Tongue (tissue), 2 donors: ENCODE measurements around the gene KATNB1. TPM values are rescaled to one million over a fixed set of nuclear protein-coding genes. Genes with fewer than 3 reads are reported as not detected.
"Not testable (repeated sequence)": the region's sequence is repeated elsewhere in the genome, so short reads cannot be mapped to it uniquely, and the experiment has no call there.

Experiments
- DNase-seq: peaks from one replicate; pipeline ENCODE4 v3.0.0-alpha.2; 2015
- total RNA-seq: library from RNA; depleted of rRNA; stranded (reverse); fragments of >200 nt; gene quantifications from one replicate; pipeline ENCODE4 v1.2.3, GENCODE V29; 2014

KATNB1 gene
- total RNA-seq, 1 donor from 2014 or later: 27.6 TPM

- DNase-seq: no peak
These were observed 10.2 kb downstream of the KATNB1 start for GRCh38 chr16:57745768-57746167.

- DNase-seq: not testable (repeated sequence)
These were observed 10.7 kb downstream of the KATNB1 start for GRCh38 chr16:57746316-57746715.

- no peak for DNase-seq
These were observed 11.5 kb downstream of the KATNB1 start for GRCh38 chr16:57747091-57747490.

GRCh38 chr16:57747496-57747895, 11.9 kb downstream of the KATNB1 start:
- no peak for DNase-seq

GRCh38 chr16:57747996-57748395, 12.4 kb downstream of the KATNB1 start:
- no peak for DNase-seq

- no peak for DNase-seq
These were observed 13.0 kb downstream of the KATNB1 start for GRCh38 chr16:57748596-57748995.

GRCh38 chr16:57749101-57749692, 13.6 kb downstream of the KATNB1 start:
- DNase-seq: no peak

GRCh38 chr16:57749856-57750452, 14.4 kb downstream of the KATNB1 start:
- no peak for DNase-seq

- DNase-seq: no peak
These were observed 15.4 kb downstream of the KATNB1 start for GRCh38 chr16:57750796-57751538.

- DNase-seq: no peak
These were observed 16.1 kb downstream of the KATNB1 start for GRCh38 chr16:57751539-57752202.

GRCh38 chr16:57752203-57752580, 16.6 kb downstream of the KATNB1 start:
- no peak for DNase-seq

- peak; percentile 43 for DNase-seq
These were observed 17.2 kb downstream of the KATNB1 start for GRCh38 chr16:57752581-57753447.

GRCh38 chr16:57753448-57754353, 18.1 kb downstream of the KATNB1 start:
- no peak for DNase-seq

GRCh38 chr16:57754354-57755060, 18.9 kb downstream of the KATNB1 start:
- DNase-seq: no peak

GRCh38 chr16:57755061-57755684, 19.6 kb downstream of the KATNB1 start:
- no peak for DNase-seq

GRCh38 chr16:57755726-57756423, 20.3 kb downstream of the KATNB1 start:
- no peak for DNase-seq

- DNase-seq: no peak
These were observed 21.1 kb downstream of the KATNB1 start for GRCh38 chr16:57756424-57757325.

GRCh38 chr16:57757326-57757786, 21.8 kb downstream of the KATNB1 start:
- peak; percentile 86 for DNase-seq
